ENCODE measurements around the gene ADCYAP1R1.
A peak's percentile ranks its signal among the peaks of the same experiment; 100 is the strongest.

The ADCYAP1R1 gene

DNA sequence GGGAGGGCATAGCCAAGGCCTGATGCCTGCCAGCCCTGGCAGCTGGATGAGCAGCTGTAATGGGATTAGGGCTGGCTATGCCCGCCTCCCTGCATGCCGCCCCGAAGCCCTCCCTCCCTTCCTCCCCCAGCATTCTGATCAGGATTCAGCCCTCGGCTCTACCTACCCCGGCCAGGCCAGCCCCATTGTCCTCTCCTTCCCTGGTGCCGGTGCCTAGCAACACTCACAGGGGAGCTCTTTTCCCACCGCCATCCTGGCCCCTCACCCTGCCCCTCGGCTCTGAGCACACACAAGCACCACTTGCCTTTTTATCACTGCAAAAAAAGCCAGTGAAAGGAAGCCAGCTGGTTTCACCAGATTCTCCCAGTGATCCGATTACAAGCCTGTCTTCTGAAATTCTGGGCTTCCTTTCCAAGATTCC lies 9.0 kb upstream of the ADCYAP1R1 start:
- no peak for DNase-seq (ENCODE audit: low read depth)

DNA sequence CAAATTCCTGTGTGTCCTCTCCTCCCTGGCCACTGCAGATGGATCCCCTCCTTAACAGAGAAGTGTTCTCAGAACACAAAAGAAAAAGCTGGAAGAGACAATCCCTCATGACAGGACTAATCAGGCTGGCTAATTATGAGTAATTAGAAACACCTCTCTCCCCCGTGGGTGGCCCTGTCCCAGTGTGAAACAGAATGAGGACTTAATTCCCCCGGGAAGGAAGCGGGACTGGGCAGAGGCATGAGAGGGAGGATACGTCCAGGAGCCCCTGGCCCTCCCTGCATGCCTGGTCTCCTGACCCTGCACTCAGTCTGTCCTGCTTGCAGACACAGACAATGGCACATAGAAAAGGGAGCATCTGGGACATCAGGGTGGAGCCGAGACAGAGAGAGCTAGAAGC lies 7.6 kb upstream of the ADCYAP1R1 start:
- DNase-seq (ENCODE audit: low read depth), result no peak

DNA sequence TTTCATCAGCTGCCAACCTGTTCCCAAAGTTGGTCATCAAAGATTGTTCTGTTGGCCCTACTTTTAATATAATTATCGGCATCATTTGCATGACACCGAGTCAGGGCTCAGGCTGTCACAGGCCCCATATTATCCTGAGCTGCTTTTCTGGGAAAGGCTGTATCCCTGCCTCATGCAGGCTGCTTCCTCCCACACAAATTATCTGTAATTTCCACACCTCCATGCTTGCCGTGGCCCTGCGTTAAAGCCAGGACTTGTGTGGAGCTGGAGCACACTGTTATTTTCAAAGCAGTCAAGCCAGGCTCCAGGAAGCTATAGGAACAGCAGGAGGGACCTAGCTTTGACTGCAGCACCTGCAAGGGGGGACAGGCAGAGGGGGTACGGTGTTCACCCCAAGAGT lies 5.4 kb upstream of the ADCYAP1R1 start:
- no peak for DNase-seq (ENCODE audit: low read depth)

DNA sequence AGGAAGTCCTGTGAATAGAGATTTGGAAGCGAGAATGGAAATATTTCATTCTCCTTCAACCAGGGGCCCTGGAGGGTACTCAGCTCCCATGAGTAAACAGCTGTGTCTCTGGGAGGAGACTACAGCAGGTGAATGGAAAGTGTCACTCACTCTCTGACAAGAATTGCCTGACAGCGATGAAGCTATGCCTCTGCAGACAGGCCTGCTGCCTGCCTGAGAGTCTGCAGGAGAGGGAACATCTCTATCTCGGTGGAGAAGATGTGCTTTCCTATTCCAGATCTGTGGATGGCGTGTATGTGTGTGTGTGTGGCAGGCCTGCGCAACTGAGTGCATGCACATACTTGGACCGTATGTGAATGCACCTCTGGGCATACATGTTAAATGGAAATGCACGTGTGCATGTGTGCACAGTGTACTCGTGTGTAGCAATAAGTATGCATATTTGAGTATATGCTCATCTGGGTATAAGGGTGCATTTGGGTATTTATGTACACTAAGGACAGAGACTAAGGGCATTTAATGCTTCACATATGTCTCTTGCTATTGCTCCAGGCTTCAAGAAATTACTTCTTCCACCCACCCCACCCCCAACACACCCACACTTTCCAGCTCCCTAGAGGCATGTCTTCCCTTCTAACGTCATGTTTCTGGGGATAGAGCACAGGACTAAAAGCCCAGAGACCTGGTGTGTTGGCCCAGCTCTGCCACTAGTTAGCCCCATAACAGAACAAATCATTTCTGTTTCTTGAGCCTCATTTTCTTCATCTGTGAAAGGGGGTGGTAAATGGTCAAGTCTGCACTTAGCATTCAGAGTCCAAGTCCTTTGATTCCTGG lies 4.6 kb upstream of the ADCYAP1R1 start:
- DNase-seq (ENCODE audit: low read depth), result no peak

DNA sequence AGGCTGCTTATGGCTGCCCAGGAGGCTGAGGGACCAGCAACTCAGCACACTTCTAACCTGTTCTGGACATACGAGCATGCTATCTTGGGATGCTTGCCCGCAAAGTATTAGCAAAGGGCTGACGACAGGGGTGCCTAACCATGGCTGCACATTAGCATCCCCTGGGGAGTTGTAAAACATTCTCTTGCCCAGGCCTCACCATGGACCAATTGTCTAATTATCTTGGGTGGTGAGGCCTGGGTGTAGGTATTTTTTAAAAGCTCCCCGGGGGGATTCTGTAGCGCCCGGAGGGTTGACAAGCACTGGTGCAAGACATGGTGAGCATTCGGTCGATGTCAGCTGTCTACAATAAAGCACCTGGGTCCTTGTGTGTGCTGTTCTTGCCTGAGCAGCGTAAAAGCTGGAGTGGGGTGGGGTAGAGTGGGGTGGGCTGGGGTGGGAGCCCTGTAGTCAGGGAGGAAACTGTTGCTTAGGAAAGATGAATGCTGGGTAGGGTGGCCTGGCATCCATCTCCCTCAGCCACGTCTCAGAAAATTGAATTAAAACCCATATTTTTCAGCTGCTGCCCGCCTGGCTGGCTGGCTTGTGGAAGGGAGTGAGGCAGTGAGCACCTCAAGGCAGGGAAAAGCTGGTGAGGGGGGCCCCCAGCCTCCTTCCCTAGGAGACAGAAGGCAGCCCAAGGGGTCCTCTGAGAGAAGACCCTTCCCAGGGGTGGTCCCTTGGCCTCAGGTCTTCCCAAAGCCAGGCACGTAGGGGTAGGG lies 2.9 kb upstream of the ADCYAP1R1 start:
- DNase-seq (ENCODE audit: low read depth), result no peak

DNA sequence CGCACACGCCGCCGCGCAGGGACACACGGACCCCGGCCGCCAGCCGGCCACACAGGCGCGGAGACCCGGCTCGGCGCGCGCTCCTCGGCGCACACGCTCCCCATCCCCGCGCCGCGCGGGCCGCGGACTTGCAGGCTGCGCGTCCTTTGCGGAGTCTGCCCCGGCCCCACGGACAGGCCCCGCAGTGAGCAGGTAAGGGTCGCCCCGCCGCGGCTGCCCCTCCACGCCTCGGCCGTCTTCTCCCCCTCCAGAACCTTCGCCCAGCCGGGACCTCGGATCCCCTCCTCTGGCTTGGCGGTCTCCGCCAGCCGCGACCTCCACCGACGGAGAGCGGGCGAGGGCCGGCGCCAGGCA lies 356 bp downstream of the ADCYAP1R1 start:
- no peak for DNase-seq (ENCODE audit: low read depth)

DNA sequence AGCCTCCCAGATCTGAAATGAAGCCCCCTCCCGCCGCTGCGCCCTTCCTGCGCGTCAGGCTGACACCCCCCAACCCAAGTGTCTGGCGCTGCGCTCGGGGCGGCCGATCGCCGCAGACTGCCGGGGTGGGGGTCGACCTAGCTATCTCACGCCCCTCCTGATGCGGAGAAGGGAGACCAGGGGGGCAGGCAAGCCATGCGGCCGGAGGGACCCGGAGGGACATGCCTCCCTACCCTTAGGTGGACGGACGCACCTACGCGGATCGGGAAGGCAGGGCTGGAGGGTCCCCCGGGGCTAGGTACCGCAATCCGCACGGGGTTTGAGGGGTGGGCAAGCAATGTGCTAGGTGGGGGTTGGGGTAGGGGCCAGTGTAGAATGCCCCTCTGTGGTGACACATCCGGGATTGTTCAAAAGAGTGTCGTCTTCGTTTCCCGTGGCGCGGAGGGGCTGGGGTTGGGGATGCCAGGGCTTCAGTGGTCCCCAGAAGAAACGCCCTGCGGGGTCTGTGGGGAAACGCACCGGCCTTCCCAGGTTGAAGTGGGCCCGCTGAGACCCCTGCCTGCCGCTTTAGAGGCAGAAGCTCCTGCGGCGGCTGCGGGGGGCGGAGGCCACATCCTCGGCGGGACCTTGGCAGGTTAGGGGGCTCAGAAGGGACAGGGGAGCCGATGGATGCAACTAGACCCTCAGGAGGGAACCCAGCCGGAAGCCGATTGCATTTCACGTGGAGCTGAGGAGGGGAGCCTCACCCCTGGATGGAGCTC lies 913 bp downstream of the ADCYAP1R1 start:
- DNase-seq (ENCODE audit: low read depth), result no peak

DNA sequence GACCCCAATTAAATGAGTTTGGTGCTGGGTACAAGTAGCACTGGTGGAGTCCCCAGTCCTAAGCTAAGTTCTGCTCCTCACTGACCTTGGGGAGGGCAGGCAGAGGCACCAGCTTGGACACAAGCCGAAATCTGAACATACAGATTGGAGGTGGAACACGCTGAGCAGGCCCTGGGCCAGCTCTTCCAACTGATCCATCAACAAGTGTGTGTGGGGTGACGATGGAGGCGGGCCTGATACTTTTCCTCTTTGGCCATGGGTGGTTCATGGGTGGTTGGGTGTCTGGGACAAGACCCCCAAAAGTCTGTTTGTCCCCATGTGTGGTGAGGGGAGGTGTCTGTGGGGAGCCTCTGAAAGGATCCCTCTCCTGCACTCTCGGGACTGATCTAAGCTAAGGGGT lies 1.9 kb downstream of the ADCYAP1R1 start:
- DNase-seq (ENCODE audit: low read depth), result no peak

DNA sequence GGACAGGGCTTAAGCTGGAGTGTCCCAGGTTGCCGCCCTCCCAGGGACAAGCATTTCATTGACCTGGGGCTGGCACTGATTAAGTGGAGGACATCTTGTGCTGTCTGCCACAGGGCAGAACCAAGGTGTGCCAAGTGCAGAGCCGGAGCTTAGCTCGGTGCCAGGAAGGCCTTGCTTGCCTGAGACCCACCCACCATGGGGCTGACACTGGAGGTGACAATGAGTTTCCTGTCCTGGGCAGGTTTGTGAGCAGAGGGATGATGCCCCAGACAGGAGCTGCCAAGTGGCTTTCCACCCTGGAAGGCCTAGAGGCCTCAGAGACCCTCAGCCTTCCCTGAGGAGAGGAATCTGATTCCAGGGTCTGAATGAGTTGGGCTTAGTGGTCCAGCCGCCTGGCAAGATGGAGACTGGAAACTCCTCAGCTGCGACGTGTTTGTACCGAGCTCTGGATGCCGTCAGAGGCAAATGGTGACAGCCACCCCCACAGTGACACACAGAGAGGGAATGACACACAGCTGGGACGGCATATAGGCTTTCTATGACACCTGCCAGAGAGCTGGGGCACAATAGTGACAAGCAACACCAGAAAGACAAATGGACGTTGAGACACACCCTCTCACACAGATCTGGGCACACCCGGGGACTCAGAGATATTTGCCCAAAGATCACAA lies 2.6 kb downstream of the ADCYAP1R1 start:
- DNase-seq (ENCODE audit: low read depth), result no peak

DNA sequence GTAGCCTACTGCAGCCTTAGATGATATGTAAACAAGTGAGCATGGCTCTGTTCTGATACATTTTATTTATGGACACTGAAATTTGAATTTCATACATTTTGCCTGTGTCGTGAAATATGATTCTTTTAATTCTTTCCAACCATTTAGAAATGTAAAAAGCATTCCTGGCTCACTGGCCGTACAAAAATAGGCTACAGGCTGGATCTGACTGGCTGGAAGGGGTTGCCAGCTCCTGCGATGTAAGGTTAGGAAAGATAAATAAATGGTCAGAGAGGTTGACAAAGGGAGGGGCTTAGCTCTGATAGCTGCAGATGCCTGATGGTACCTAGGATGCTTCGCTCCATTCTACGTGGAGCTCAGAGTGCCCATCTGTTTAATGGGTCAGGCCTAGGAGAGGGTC lies 3.4 kb downstream of the ADCYAP1R1 start:
- DNase-seq (ENCODE audit: low read depth), result no peak

DNA sequence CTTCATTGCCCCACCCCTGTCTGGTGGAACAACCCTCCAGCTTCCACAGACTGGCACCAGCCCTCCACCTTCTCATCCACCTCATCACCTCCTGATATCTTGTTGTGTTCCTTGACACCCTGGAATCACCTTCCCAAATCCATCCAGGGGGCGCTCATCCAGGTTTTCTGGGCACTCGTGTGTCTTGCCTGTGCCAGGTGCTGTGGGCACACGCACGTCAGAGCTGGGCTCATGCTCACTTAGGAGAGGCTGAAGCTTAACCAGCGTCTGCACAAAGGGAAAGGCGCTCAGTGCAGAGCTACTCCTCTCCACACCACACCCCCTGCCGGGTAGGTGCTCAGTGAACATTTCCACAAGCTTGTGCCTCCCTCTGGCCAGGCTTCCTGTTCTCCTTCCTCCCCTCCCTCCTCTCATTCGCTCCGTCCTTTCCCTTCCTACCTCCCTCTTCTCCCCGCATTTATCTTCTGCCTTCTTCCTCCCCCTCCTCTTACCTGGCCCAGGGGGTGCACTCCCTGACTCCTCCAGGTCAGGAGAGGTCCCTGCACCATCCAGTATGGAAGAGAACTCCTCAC lies 4.8 kb downstream of the ADCYAP1R1 start:
- no peak for DNase-seq (ENCODE audit: low read depth)

DNA sequence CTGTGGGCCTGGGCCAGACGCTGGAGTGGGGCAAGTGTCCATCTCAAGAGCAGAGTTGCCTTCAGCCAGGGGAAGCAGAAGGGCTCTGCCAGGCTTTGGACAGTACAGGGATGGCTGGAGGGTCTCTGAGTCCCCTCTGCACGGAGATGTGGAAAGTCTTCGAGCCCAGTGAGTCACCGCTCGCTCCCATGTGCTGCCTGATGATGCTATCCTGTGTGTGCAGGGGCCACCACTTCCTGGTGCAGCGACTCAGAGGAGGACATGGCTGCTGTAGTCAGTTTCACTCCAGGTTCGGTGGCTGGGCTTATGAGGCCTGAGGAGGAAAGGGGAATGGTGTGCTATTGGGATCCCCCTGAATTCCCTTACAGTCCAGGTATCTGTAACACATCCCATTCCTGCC lies 6.0 kb downstream of the ADCYAP1R1 start:
- peak; percentile 28 for DNase-seq (ENCODE audit: low read depth)

DNA sequence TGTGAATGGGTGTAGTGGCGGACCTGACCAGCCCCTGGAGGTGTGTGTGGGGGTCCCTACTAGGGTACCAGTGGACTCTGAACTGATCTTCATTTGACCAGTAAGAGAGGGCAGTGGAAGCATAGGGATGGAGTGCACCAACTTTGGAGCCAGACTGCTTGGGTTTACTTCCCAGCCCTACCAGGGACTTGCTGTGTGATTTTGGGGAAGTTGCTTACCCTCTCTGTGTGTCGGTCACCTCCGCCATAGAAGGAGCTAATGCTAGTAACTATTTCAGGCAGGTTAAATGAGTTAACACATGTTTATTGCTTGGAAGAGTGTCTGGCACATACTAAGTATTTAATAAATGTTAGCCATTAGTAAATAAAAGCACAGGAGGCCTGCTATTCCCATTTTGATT lies 6.6 kb downstream of the ADCYAP1R1 start:
- DNase-seq (ENCODE audit: low read depth), result no peak

DNA sequence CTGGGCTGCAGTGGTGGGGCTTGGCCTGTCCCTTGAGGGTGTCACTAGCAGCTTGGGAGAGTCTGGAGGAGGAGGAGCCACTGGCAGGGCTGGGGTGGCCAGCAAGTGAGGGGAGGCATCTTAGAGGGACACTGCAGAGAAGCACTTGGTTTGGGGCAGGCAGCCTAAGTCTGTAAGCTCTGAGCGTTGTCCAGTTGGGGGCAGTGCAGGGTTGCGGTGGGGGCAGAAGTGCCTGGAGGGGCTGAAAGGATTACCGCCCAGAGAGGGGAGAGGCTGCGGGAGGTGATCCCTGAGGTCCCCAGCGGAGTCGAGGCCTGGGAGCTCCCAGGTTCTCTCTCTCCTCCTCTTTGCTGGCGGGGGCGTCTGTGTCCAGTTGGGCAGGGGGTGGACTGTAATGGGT lies 7.4 kb downstream of the ADCYAP1R1 start:
- DNase-seq (ENCODE audit: low read depth), result no peak

DNA sequence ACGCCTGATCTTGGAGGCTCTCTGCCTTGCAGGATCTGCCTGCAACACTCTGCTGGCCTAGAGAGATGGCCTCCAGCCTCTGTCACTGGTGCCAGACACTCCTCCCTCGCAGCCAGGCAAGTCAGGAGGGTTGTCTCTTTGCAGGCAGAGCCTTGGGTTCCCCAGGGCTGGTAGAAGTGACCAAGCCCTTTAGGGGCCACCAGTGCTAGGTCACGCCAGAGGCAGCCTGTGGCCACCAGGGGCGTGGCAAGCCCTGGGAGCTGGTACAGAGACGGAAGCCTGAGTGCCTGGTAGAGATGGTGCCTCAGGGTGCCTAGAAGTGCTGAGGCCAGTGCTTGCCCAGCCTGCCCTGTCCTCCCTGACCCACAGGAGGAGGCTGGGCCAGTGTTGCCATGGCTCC lies 9.1 kb downstream of the ADCYAP1R1 start:
- no peak for DNase-seq (ENCODE audit: low read depth)

DNA sequence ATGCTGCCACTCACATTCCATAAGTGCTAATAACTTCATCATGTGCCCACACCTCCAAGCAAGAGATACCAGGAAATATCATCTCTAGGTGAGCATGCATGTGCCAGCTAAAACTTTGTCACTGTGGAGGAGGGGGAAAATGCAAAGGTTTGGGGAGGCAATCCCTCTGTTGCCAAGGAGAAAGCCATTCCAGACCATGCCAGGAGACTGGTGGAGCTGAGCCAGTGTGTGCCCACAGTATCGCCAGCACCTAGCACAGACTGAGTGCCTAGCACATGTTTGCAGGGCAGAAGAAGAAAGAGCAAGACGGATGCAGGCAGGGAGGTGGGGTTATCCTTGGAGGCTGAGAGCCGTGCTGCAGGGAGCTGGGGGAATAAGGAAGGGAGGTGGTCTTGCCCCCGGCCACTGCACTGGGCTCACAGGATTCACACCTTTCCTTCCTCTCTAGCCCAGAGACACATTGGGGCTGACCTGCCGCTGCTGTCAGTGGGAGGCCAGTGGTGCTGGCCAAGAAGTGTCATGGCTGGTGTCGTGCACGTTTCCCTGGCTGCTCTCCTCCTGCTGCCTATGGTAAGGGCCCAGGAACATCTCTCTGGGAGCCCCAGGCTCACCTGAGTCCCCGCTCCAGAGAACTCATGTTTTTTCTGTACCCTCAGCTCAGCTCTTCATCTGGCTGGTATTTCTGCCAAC lies 10.8 kb downstream of the ADCYAP1R1 start:
- no peak for DNase-seq (ENCODE audit: low read depth)

DNA sequence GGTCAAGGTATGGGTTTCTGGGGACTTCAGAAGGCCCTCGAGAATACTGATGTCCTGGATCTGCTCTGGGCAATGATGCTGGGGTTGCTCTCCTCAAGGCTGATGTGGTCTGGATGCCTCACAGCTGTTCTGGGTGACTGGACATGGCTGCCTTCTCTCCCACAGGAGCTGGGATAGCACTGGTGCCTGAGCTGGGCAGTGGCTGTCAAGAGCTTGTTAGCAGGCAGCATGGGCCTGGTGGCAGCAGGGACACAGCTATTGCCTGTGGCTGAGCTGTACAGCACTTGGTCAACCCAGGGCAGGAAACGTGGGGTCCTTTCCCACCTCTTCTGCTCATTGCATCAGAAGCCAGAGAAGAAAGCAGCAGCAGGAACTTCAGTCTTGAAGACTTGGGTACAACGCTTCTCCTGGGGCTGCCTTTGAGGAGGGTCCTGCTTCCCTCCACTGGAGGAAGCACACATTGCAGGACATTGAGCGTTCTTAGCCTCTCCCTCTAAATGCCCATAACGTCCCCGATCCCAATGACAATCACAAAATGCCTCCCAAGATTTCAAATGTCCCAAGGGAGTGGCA lies 13.0 kb downstream of the ADCYAP1R1 start:
- no peak for DNase-seq (ENCODE audit: low read depth)

DNA sequence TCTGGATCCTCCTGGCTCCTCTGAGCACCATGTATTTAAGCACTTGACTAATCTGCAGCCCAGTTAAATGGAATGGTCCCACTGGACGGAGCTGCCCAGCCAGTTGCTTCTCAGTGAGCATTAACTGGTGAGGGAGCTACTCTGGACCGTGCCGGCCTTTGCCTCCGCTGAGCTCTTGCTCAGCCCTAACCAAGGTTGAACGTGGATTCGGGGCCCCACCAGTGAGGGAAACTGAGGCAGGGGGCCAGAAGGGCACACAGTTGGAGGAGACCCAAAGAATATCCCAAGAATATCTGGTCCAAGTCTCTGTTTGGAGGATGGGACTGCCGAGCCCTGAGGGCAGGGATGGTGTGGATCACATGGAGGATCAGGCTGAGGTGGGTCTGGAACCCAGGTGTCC lies 13.7 kb downstream of the ADCYAP1R1 start:
- DNase-seq (ENCODE audit: low read depth), result no peak

DNA sequence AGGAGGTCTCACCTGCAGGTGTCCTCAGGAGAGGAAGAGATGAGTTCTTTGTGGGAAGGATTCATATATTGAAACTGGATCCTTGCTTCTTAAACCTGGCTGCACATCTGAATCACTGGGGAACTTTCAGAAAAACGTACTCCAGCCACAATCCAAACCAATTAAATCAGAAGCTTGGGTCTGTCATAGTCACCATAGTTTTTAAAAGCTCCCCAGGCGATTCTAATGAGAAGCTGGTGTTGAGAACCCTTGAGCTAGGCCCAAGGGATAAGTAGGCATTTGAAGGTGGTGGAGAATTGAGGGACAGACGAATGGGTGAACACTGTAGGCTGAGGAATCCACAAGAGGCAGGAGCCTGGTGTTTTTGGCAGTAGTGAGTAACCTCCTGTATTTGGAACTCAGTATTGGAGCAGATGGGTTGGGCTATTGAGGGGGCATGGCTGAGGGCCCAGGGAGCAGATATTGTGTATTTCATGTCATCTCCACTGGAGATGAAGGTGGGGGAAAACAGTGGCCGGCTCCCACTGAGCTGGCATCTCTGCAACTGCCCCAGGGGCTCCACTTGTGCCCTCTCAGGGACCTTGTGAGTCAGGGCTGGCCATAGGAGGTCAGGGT lies 14.5 kb downstream of the ADCYAP1R1 start:
- no peak for DNase-seq (ENCODE audit: low read depth)

DNA sequence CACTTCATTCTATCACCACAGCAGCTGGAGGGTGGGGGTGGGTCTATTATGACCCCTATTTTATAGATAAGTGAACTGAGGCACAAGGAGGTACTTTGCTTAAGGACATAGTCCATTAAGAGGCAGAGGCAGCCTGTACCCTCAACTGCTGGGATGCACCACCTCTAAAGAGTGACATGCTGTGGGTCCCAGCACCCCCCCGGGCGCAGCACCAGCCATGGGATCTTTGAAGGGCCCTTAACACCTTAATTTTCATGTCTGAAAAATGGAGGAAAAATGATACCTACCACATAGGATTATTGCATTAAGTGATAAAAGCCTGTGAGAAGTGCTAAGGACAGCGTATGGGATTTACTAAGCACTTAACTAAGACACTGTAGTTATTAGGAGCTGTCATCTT lies 15.4 kb downstream of the ADCYAP1R1 start:
- DNase-seq (ENCODE audit: low read depth), result no peak

Data from HS-5 (cell line).